K562 (cell line): ENCODE data around the gene PIP4K2A. TPM values are rescaled to one million over a fixed set of nuclear protein-coding genes. Genes with fewer than 3 reads are reported as not detected.
A peak's percentile ranks its signal among the peaks of the same experiment; 100 is the strongest.

Experiments used
- FOSL1 ChIP-seq: fragments of 200-800 bp; sonication (Bioruptor generic); conservative IDR thresholded peaks from 2 replicates; pipeline ENCODE4 v1.6.1; 2016; ENCODE audit warnings: missing genetic modification characterization, missing compliant biosample characterization
- GTF2E2 ChIP-seq: fragments of 200-800 bp; sonication (Bioruptor generic); IDR thresholded peaks from 2 replicates; pipeline ENCODE4 v1.6.1; 2016; ENCODE audit warnings: missing genetic modification characterization, missing compliant biosample characterization
- HMG20B ChIP-seq: fragments of 250-450 bp; sonication (Bioruptor Pico); IDR thresholded peaks from 2 replicates; pipeline ENCODE4 v1.5.0; 2021; ENCODE audit warnings: mild to moderate bottlenecking
- ILF3 ChIP-seq: fragments of 450-650 bp; IDR thresholded peaks from 2 replicates; pipeline ENCODE4 v1.6.1; 2018; ENCODE audit warnings: antibody characterized with exemption, mild to moderate bottlenecking, moderate library complexity, borderline replicate concordance
- MECOM ChIP-seq: fragments of 250-450 bp; sonication (Bioruptor Pico); IDR thresholded peaks from 2 replicates; pipeline ENCODE4 v1.8.0; 2022; ENCODE audit warnings: inconsistent platforms
- NEUROD1 ChIP-seq: fragments of 150-350 bp; IDR thresholded peaks from 2 replicates; pipeline ENCODE4 v1.6.1; 2014; ENCODE audit warnings: borderline replicate concordance, low read length, low read depth; ENCODE audit not compliant: partially characterized antibody
- POLR2H ChIP-seq: IDR thresholded peaks from 2 replicates; pipeline ENCODE4 v1.6.1; 2016; ENCODE audit warnings: missing genetic modification characterization, low read depth, mild to moderate bottlenecking, control low read depth, missing compliant biosample characterization, moderate library complexity
- RCOR1 ChIP-seq, 2 experiments: IDR thresholded peaks; 2 replicates each; pipeline ENCODE4 v1.6.1; 2012; ENCODE audit warnings: low read depth in 2 of 2, low read length in 2 of 2, borderline replicate concordance in 1 of 2, improper control_type of control experiment in 1 of 2
- SMAD1 ChIP-seq: fragments of 150-350 bp; IDR thresholded peaks from 2 replicates; pipeline ENCODE4 v1.6.1; 2014; ENCODE audit warnings: low read length, low read depth; ENCODE audit not compliant: partially characterized antibody
- SMAD2 ChIP-seq: fragments of 150-350 bp; IDR thresholded peaks from 2 replicates; pipeline ENCODE4 v1.6.1; 2014; ENCODE audit warnings: low read depth, mild to moderate bottlenecking, low read length
- SUPT5H ChIP-seq: fragments of 450-650 bp; IDR thresholded peaks from 2 replicates; pipeline ENCODE4 v1.6.1; 2016
- TAL1 ChIP-seq: fragments of 450-650 bp; IDR thresholded peaks from 2 replicates; pipeline ENCODE4 v1.6.1; 2016; ENCODE audit warnings: mild to moderate bottlenecking
- TCF7L2 ChIP-seq: fragments of 150-350 bp; IDR thresholded peaks from 2 replicates; pipeline ENCODE4 v1.6.1; 2016; ENCODE audit warnings: low read depth, mild to moderate bottlenecking, low read length, moderate library complexity
- TEAD2 ChIP-seq: fragments of 450-650 bp; IDR thresholded peaks from 2 replicates; pipeline ENCODE4 v1.6.1; 2016; ENCODE audit warnings: missing genetic modification characterization, control low read depth, missing compliant biosample characterization
- THRAP3 ChIP-seq: fragments of 450-650 bp; IDR thresholded peaks from 2 replicates; pipeline ENCODE4 v1.6.1; 2016; ENCODE audit warnings: mild to moderate bottlenecking, inconsistent platforms, borderline replicate concordance
- ZBTB17 ChIP-seq: fragments of 450-650 bp; formaldehyde crosslinking; IDR thresholded peaks from 2 replicates; pipeline ENCODE4 v1.4.0; 2020; ENCODE audit warnings: mild to moderate bottlenecking
- ZFP30 ChIP-seq: fragments of 250-450 bp; sonication (Bioruptor Pico); IDR thresholded peaks from 2 replicates; pipeline ENCODE4 v1.8.0; 2022; ENCODE audit warnings: moderate library complexity, mild to moderate bottlenecking, inconsistent platforms, borderline replicate concordance
- polyA plus RNA-seq, 8 experiments: library from polyadenylated mRNA; depleted of rRNA in 4 of 8; stranded (reverse) in 5 of 8; unstranded in 3 of 8; fragments of >200 nt; fragmentation: Nextera tagmentation in 2 of 8; fragmentation: Illumina TruSeq in 1 of 8; extraction: Ambion mirVana in 2 of 8; extraction: Trizol in 1 of 8; gene quantifications; 2 replicates each; pipeline versions ENCODE4 v1.2.1 to v1.2.3, GENCODE V29; 2011 to 2014; ENCODE audit warnings: inconsistent platforms in 1 of 8, missing spikeins in 1 of 8
- total RNA-seq, 7 experiments: library from RNA; depleted of rRNA in 6 of 7; stranded (reverse); fragments of >200 nt in 6 of 7; fragmentation: Illumina TruSeq in 2 of 7; extraction: Trizol in 2 of 7; gene quantifications; 2 replicates each; pipeline versions ENCODE4 v1.2.1 to v1.2.3, GENCODE V29; 2011 to 2021; ENCODE audit warnings: low replicate concordance in 1 of 7
- TF ChIP-seq, protein P1 (sequence below): sonication (generic); formaldehyde crosslinking; IDR thresholded peaks from 2 replicates; pipeline ENCODE4 v1.8.1; 2023; ENCODE audit warnings: missing genetic modification reagents, mild to moderate bottlenecking, borderline replicate concordance
- TF ChIP-seq, protein P2 (sequence below): fragments of 250-450 bp; sonication (Bioruptor Pico); IDR thresholded peaks from 2 replicates; pipeline ENCODE4 v1.8.0; 2021; ENCODE audit warnings: moderate library complexity, mild to moderate bottlenecking, inconsistent platforms
- TF ChIP-seq, protein P3 (sequence below), 2 experiments: fragments of 200-800 bp in 1 of 2; sonication (Bioruptor generic) in 1 of 2; sonication (generic) in 1 of 2; formaldehyde crosslinking in 1 of 2; IDR thresholded peaks in 1 of 2; conservative IDR thresholded peaks in 1 of 2; 2 replicates each; pipeline versions ENCODE4 v1.5.0 to v1.6.1; 2016 to 2020; ENCODE audit warnings: missing compliant biosample characterization in 1 of 2, missing genetic modification characterization in 1 of 2, missing genetic modification reagents in 1 of 2

PIP4K2A gene
- total and polyA plus RNA-seq, 9 of the 15 experiments (the other 6 are each of a cell fraction or from before 2014, with no cell fraction given), result 35.6 to 117 (median 71.9) TPM

DNA sequence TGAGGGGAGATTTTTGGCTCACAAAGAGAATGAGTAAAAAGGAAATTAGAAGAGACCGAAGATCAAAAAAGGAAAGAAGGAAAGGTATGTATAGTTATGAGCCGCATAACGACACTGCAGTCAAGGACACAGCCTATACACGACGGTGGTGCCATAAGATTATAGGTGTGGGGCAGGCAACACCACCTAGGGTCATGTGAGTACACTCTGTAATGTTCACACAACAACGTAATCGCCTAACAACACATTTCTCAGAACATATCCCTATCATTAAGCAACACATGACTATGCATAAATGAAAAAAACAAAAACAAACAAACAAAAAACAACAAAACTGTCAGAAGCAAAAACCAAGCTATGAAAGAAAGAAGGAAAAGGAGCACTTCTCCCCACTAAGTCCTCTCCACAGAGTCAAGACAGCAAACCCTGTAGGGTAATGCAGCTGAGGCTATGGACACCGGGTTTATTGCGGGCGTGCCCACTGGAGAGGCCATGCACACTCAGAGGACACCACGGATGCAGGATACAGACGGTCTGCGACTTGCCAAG, 45.1 kb downstream of the PIP4K2A start (continued):
- TF ChIP-seq, protein P1, sequence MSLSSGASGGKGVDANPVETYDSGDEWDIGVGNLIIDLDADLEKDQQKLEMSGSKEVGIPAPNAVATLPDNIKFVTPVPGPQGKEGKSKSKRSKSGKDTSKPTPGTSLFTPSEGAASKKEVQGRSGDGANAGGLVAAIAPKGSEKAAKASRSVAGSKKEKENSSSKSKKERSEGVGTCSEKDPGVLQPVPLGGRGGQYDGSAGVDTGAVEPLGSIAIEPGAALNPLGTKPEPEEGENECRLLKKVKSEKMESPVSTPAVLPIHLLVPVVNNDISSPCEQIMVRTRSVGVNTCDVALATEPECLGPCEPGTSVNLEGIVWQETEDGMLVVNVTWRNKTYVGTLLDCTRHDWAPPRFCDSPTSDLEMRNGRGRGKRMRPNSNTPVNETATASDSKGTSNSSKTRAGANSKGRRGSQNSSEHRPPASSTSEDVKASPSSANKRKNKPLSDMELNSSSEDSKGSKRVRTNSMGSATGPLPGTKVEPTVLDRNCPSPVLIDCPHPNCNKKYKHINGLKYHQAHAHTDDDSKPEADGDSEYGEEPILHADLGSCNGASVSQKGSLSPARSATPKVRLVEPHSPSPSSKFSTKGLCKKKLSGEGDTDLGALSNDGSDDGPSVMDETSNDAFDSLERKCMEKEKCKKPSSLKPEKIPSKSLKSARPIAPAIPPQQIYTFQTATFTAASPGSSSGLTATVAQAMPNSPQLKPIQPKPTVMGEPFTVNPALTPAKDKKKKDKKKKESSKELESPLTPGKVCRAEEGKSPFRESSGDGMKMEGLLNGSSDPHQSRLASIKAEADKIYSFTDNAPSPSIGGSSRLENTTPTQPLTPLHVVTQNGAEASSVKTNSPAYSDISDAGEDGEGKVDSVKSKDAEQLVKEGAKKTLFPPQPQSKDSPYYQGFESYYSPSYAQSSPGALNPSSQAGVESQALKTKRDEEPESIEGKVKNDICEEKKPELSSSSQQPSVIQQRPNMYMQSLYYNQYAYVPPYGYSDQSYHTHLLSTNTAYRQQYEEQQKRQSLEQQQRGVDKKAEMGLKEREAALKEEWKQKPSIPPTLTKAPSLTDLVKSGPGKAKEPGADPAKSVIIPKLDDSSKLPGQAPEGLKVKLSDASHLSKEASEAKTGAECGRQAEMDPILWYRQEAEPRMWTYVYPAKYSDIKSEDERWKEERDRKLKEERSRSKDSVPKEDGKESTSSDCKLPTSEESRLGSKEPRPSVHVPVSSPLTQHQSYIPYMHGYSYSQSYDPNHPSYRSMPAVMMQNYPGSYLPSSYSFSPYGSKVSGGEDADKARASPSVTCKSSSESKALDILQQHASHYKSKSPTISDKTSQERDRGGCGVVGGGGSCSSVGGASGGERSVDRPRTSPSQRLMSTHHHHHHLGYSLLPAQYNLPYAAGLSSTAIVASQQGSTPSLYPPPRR (CRISPR knock-in tag), result no peak
- TF ChIP-seq, protein P2, sequence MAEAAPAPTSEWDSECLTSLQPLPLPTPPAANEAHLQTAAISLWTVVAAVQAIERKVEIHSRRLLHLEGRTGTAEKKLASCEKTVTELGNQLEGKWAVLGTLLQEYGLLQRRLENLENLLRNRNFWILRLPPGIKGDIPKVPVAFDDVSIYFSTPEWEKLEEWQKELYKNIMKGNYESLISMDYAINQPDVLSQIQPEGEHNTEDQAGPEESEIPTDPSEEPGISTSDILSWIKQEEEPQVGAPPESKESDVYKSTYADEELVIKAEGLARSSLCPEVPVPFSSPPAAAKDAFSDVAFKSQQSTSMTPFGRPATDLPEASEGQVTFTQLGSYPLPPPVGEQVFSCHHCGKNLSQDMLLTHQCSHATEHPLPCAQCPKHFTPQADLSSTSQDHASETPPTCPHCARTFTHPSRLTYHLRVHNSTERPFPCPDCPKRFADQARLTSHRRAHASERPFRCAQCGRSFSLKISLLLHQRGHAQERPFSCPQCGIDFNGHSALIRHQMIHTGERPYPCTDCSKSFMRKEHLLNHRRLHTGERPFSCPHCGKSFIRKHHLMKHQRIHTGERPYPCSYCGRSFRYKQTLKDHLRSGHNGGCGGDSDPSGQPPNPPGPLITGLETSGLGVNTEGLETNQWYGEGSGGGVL (CRISPR knock-in tag), result no peak
- TF ChIP-seq SUPT5H (no peak), ZFP30 (CRISPR knock-in tag) (no peak), MECOM (CRISPR knock-in tag) (peak; percentile 27; the same call in 1 of the 2 replicates), NEUROD1 (no peak), RCOR1 (IDR thresholded peaks at IDR 0.05; ENCODE audit: borderline replicate concordance in 1 of 2, low read depth in 2 of 2, low read length in 2 of 2) (no peak), SMAD1 (no peak), ZBTB17 (CRISPR knock-in tag) (no peak), HMG20B (CRISPR knock-in tag) (no peak), POLR2H (tag) (no peak), THRAP3 (no peak), SMAD2 (no peak), ILF3 (no peak), GTF2E2 (tag) (no peak), FOSL1 (no peak), TEAD2 (no peak), TAL1 (peak; percentile 76), TCF7L2 (no peak)
- TF ChIP-seq, protein P3, sequence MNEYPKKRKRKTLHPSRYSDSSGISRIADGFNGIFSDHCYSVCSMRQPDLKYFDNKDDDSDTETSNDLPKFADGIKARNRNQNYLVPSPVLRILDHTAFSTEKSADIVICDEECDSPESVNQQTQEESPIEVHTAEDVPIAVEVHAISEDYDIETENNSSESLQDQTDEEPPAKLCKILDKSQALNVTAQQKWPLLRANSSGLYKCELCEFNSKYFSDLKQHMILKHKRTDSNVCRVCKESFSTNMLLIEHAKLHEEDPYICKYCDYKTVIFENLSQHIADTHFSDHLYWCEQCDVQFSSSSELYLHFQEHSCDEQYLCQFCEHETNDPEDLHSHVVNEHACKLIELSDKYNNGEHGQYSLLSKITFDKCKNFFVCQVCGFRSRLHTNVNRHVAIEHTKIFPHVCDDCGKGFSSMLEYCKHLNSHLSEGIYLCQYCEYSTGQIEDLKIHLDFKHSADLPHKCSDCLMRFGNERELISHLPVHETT (CRISPR knock-in tag; conservative IDR thresholded peaks at IDR 0.05 in 1 of 2, IDR thresholded peaks at IDR 0.05 in 1 of 2), result no peak
